ENCODE results near the gene TAS2R43.
"Not testable (repeated sequence)": the region's sequence is repeated elsewhere in the genome, so short reads cannot be mapped to it uniquely, and the experiment has no call there.

The TAS2R43 gene

GRCh38 chr12:11092128-11092527 lies at the start of gene TAS2R43:
Gene TAS2R43 (minus strand): TSS chr12:11092313. CDS start chr12:11092229, 84 bp downstream.
- H3K4me3 ChIP-seq (ENCODE audit: low read depth, low read length): no peak within 1 kb of the TSS
- no peak for TF ChIP-seq CTCF (IDR thresholded peaks at IDR 0.05; ENCODE audit: low read depth, low read length)

- no peak for TF ChIP-seq CTCF (IDR thresholded peaks at IDR 0.05; ENCODE audit: low read depth, low read length)
- H3K4me3 ChIP-seq (ENCODE audit: low read depth, low read length): no peak overlapping the region
Measured at GRCh38 chr12:11136075-11136474, 44.0 kb upstream of the TAS2R43 start.

GRCh38 chr12:11134305-11134704 lies 42.2 kb upstream of the TAS2R43 start, which contains the start of gene TAS2R30:
Gene TAS2R30 (minus strand): TSS chr12:11134644. CDS start chr12:11134244, 400 bp downstream.
- TF ChIP-seq CTCF (IDR thresholded peaks at IDR 0.05; ENCODE audit: low read depth, low read length): no peak

GRCh38 chr12:11133816-11134215 lies 41.7 kb upstream of the TAS2R43 start:
- no peak for TF ChIP-seq CTCF (IDR thresholded peaks at IDR 0.05; ENCODE audit: low read depth, low read length)
- H3K4me3 ChIP-seq (ENCODE audit: low read depth, low read length): no peak overlapping the region

More at GRCh38 chr12:11134305-11134704, 42.2 kb upstream of the TAS2R43 start, which contains the start of gene TAS2R30:
- H3K4me3 ChIP-seq (ENCODE audit: low read depth, low read length): no peak within 1 kb of the TSS

GRCh38 chr12:11133162-11133561 lies 41.0 kb upstream of the TAS2R43 start:
- H3K4me3 ChIP-seq (ENCODE audit: low read depth, low read length): no peak overlapping the region
- no peak for TF ChIP-seq CTCF (IDR thresholded peaks at IDR 0.05; ENCODE audit: low read depth, low read length)

GRCh38 chr12:11130999-11131398 lies 38.9 kb upstream of the TAS2R43 start:
- H3K4me3 ChIP-seq (ENCODE audit: low read depth, low read length): no peak overlapping the region
- no peak for TF ChIP-seq CTCF (IDR thresholded peaks at IDR 0.05; ENCODE audit: low read depth, low read length)

- TF ChIP-seq CTCF (IDR thresholded peaks at IDR 0.05; ENCODE audit: low read depth, low read length): no peak
- H3K4me3 ChIP-seq (ENCODE audit: low read depth, low read length): no peak overlapping the region
Measured at GRCh38 chr12:11130382-11130781, 38.3 kb upstream of the TAS2R43 start.

GRCh38 chr12:11114130-11114529 lies 22.0 kb upstream of the TAS2R43 start:
- H3K4me3 ChIP-seq (ENCODE audit: low read depth, low read length): not testable (repeated sequence)

GRCh38 chr12:11111213-11111612 lies 19.1 kb upstream of the TAS2R43 start:
- H3K4me3 ChIP-seq (ENCODE audit: low read depth, low read length): not testable (repeated sequence)

Data from WI38 (cell line).